ENCODE data around the gene RFX1. TPM values are rescaled to one million over a fixed set of nuclear protein-coding genes. Genes with fewer than 3 reads are reported as not detected.
A peak's percentile ranks its signal among the peaks of the same experiment; 100 is the strongest.
"Not testable (repeated sequence)": the region's sequence is repeated elsewhere in the genome, so short reads cannot be mapped to it uniquely, and the experiment has no call there.

The RFX1 gene
- total RNA-seq, 1 donor from 2014 or later = 16.1 TPM

GRCh38 chr19:13926010-13926409 is 80.1 kb downstream of the RFX1 start:
- ATAC-seq (no peak), DNase-seq (ENCODE audit: low spot score) (no peak)
- intact Hi-C loops (cut with DNase I) = no loop called here

DNA sequence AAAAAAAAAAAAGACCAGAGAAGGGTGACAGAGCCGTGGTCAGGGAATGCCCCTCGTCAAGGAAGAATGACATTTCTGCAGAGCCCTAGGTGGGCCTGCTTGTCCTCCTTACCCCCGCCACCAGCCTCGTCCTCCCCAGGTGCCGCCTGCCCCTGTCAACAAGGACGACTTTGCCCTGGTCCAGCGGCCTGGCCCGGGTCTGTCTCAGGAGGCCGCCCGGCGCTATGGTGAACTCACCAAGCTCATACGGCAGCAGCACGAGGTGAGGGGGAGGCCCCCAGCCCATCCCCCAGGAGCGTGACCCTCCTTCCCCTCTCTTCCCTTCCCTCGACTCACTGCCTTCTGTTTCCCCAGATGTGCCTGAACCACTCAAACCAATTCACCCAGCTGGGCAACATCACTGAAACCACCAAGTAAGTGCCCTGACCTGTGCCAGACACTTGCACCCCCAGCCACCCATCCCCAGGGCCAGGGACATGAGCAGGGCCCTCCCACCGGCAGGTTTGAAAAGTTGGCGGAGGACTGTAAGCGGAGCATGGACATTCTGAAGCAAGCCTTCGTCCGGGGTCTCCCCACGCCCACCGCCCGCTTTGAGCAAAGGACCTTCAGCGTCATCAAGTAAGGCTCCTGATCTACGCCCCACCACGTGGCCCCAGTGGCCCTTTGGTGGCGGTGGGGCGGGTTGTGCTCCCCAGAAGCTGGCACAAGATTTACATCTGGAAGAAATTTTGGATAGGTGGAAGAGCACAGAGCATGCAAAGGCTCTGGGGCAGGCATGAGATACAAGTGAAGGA is 82.7 kb downstream of the RFX1 start:
- intact Hi-C loops (cut with DNase I) = no loop called here
- ATAC-seq = no peak

GRCh38 chr19:13922118-13922517 is 84.0 kb downstream of the RFX1 start:
- intact Hi-C loops (cut with DNase I) = not testable (repeated sequence)

More for the DNA sequence above, 82.7 kb downstream of the RFX1 start:
- DNase-seq (ENCODE audit: low spot score) = no peak

DNA sequence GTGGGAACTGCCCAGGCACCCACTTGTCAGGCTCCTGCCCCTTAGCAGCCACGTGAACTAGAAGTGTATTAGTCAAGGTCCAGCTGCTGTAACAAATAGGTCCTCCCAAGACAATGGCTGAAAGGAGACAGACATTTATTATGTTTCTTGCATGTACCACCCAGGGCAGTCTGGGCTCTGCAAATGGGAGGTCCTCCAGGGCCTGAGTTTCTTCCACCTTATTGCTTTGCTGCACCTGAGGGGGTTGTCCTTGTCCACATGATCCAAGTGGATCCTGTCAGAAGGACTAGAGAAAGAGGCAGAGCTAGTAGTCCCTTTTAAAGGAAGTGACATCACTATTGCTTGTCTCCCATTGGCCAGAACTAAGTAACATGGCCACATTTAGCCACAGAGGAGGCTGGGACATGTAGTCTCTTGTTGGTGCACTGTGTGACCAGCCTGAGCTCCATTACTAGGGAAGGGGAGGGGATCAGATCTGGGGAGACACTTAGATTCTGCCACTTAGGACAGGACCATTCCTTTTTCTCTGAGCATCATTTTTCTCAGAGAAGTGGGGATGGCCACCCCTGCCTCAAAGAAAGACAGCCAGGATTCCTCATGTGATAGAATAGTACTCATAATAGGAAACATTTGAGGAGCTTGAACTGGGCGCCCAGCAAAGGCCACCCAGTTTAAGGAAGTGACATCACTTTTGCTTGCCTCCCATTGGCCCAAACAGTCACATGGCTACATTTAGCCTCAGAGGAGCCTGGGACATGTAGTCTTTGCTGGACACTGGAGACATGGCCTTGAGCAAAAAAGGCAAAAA is 85.0 kb downstream of the RFX1 start:
- peak; percentile 82 for ATAC-seq
- intact Hi-C loops (cut with DNase I) = no loop called here
- DNase-seq (ENCODE audit: low spot score) = no peak

More at GRCh38 chr19:13922118-13922517, 84.0 kb downstream of the RFX1 start:
- DNase-seq (ENCODE audit: low spot score); ATAC-seq: not testable (repeated sequence)

GRCh38 chr19:13920524-13920923 is 85.6 kb downstream of the RFX1 start:
- ATAC-seq (no peak), DNase-seq (ENCODE audit: low spot score) (no peak)
- intact Hi-C loops (cut with DNase I) = no loop called here

GRCh38 chr19:13918726-13919411 is 87.3 kb downstream of the RFX1 start:
- intact Hi-C loops (cut with DNase I) = no loop called here
- ATAC-seq (no peak), DNase-seq (ENCODE audit: low spot score) (no peak)

DNA sequence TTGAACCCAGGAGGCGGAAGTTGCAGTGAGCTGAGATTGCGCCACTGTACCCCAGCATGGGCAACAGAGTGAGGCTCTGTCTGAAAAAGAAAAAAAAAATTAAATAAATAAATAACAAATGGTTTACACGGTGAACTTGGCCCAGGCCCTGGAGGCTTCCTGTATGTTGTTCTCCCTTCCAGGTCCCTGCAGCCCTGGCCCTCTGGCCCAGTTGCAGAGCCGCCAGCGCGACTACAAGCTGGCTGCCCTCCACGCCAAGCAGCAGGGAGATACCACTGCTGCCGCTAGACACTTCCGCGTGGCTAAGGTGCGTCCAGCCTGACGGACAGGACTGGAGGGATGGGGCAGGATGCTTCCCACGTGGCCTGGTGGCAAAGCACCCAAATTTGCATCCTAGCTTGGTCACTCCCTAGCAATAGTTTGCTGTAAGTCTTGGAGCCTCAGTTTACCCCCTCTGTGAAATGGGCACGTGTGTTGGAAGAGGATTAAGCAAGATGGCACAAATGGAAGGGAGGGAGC is 88.2 kb downstream of the RFX1 start:
- intact Hi-C loops (cut with DNase I) = no loop called here
- DNase-seq (ENCODE audit: low spot score) (no peak), ATAC-seq (no peak)

DNA sequence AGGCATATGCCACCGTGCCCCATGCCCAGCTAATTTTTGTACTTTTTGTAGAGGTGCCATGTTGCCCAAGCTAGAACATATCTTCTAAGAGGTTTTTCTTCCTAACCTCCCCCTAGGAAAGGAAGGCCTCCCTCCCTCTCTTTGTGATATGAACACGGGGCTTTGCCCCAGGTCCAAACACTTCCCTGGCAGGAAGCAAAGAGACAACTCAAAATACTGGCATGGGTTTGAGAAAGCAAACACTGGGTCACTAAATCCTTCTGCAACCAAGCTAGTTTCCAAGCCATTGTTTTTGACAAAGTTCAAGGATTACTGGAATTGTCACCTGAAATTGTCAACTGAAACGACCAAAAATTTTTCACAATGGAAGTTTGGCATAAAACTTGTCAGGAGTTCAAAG is 91.3 kb downstream of the RFX1 start:
- ATAC-seq = no peak
- DNase-seq (ENCODE audit: low spot score) = no peak
- intact Hi-C loops (cut with DNase I) = no loop called here

DNA sequence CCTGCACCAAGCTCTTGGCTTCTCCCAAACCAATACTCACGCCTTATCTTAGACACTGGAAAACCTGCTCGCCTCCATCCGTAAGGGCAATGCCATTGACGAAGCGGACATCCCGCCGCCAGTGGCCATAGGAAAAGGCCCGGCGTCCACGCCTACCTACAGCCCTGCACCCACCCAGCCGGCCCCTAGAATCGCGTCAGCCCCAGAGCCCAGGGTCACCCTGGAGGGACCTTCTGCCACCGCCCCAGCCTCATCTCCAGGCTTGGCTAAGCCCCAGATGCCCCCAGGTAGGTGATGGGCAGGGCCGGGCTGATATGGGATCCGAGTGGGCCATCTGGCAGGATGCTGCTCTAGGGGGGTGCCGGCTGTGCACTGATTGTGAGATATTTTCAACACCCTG is 92.8 kb downstream of the RFX1 start:
- DNase-seq (ENCODE audit: low spot score) (no peak), ATAC-seq (no peak)
- intact Hi-C loops (cut with DNase I) = no loop called here

Other genes starting within 250 kb of the RFX1 start
- gene MRI1, start 241.8 kb downstream of the RFX1 start, total RNA-seq = 39.9 TPM
- gene C19orf53, start 231.9 kb downstream of the RFX1 start, total RNA-seq = 63.0 TPM
- gene ZSWIM4, start 210.9 kb downstream of the RFX1 start, total RNA-seq = 8.2 TPM
- 1.4 TPM for gene NANOS3, start 129.2 kb downstream of the RFX1 start, total RNA-seq
- 3.4 TPM for gene BRME1, start 100.2 kb downstream of the RFX1 start, total RNA-seq
- 45.3 TPM for gene CC2D1A, start 100.1 kb downstream of the RFX1 start, total RNA-seq
- gene PODNL1, start 67.9 kb downstream of the RFX1 start, total RNA-seq = 17.8 TPM
- 24.7 TPM for gene DCAF15, start 53.8 kb downstream of the RFX1 start, total RNA-seq
- gene RLN3, start 21.8 kb upstream of the RFX1 start, total RNA-seq = not detected
- gene IL27RA, start 25.4 kb upstream of the RFX1 start, total RNA-seq = 5.7 TPM
- 4.5 TPM for gene PALM3, start 55.8 kb upstream of the RFX1 start, total RNA-seq
- 5.6 TPM for gene MISP3, start 66.5 kb upstream of the RFX1 start, total RNA-seq
- gene C19orf67, start 79.5 kb upstream of the RFX1 start, total RNA-seq = not detected
- gene SAMD1, start 84.4 kb upstream of the RFX1 start, total RNA-seq = 22.2 TPM
- 78.0 TPM for gene PRKACA, start 111.4 kb upstream of the RFX1 start, total RNA-seq
- 0.22 TPM for gene ASF1B, start 130.3 kb upstream of the RFX1 start, total RNA-seq
- gene ADGRL1, start 199.8 kb upstream of the RFX1 start, total RNA-seq = 11.8 TPM